A549 (cell line): ENCODE measurements around the gene KSR1.

Experiments
- CTCF ChIP-seq: fragments of >200 bp; sonication (Bioruptor Twin); formaldehyde crosslinking; IDR thresholded peaks from 3 replicates; pipeline ENCODE4 v1.5.1; 2016
- REST ChIP-seq: fragments of 200-600 bp; sonication (generic); IDR thresholded peaks from 2 replicates; pipeline ENCODE4 v1.6.1; 2016; ENCODE audit warnings: antibody characterized with exemption, mild to moderate bottlenecking, moderate library complexity

GRCh38 chr17:27486741-27487140, 30.5 kb downstream of the KSR1 start:
- TF ChIP-seq CTCF (no peak), REST (no peak)
